Tibial nerve (tissue), 3 donors: ENCODE results near the gene GPI.

Experiments
- CTCF ChIP-seq, 5 experiments: fragments of 200-600 bp in 3 of 5; fragments of 450-650 bp in 2 of 5; sonication (generic) in 3 of 5; IDR thresholded peaks; one replicate each; pipeline ENCODE4 v1.5.1; 2016 to 2019; ENCODE audit warnings: antibody characterized with exemption in 5 of 5, mild to moderate bottlenecking in 3 of 5, moderate library complexity in 2 of 5
- POLR2A ChIP-seq, 2 donors: fragments of 450-650 bp; IDR thresholded peaks; one replicate each; pipeline ENCODE4 v1.6.1; 2017; ENCODE audit warnings: antibody characterized with exemption in 2 of 2, mild to moderate bottlenecking in 2 of 2, moderate library complexity in 2 of 2

GRCh38 chr19:34380639-34381241, 15.7 kb downstream of the GPI start:
- no peak for TF ChIP-seq CTCF (IDR thresholded peaks at IDR 0.05)
- no peak for TF ChIP-seq POLR2A (IDR thresholded peaks at IDR 0.05)
